ENCODE measurements around the gene FGD6.
"Not testable (repeated sequence)": the region's sequence is repeated elsewhere in the genome, so short reads cannot be mapped to it uniquely, and the experiment has no call there.

Gene FGD6

GRCh38 chr12:95173392-95174251, 43.6 kb downstream of the FGD6 start:
- no peak for DNase-seq

- no peak for DNase-seq
Measured at GRCh38 chr12:95169368-95169767, 47.9 kb downstream of the FGD6 start.

GRCh38 chr12:95168746-95169145, 48.5 kb downstream of the FGD6 start:
- no peak for DNase-seq

DNA sequence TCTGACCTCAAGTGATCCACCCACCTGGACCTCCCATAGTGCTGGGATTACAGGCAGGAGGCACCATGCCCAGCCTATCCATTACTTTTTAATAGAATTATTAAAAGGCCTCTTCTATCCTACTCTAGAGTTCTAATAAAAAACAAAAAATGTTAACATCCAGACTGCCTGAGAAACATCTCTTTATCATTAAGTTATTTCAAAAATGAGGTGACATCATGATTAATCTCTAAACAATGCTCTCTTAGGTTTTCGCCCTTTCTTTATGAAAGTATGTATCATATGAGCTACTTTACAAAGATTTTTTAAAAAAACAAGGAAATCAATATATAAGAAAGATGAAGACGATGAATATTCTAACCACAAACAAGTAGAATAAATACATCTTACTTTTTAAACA, 52.6 kb downstream of the FGD6 start:
- DNase-seq = no peak

GRCh38 chr12:95158919-95159318, 58.3 kb downstream of the FGD6 start:
- no peak for DNase-seq

DNA sequence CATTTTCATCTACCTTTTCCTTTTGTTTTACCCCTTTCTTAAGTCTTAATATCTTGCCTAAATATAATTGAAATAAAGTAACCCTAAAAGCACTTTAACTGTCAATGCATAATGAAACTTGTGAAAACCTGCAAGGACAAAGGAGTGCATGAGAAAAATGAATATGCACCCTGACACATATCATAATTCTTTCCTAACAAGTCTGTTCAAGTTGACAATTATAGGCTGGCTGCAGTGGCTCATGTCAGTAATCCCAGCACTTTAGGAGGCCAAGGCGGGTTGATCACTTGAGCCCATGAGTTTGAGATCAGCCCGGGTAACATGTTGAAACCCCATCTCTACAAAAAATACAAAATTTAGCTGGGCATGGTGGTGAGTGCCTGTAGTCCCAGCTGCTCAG, 65.4 kb downstream of the FGD6 start:
- no peak for DNase-seq

GRCh38 chr12:95151406-95151805, 65.9 kb downstream of the FGD6 start:
- no peak for DNase-seq

DNA sequence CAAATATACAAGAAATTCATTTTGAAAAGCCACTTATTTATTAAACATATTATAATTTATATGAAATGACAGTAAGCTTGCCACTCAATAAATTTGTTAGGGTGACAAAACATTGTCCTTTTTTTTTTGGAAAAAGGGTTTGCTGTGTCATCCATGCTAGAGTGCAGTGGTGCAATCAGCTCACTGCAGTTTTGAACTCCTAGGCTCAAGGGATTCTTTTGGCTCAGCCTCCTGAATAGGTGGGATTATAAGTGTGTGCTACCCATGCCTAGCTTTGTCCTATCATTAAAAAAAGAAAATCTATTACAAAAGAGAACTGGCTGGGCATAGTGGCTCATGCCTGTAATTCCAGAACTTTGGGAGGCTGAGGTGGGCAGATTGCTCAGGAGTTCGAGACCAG, 66.8 kb downstream of the FGD6 start:
- no peak for DNase-seq

DNA sequence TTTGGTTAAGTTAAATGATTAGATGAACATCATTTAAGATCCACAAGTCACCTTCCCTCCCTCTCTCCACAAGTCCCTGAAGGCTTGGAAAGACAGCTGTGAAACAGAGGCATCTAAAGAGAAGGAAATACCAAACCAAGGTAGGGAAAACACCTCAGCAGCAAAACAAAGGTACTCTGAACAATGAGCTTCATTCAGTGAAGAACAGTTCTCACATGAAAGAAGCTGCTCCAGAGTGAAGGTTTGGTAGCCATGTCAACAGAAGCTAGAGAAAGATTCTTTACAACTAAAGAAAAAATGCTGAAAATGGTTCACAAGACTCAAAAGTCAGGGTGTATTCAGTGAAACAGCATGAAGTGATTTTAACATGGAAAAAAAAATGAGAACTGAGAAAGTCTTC, 69.4 kb downstream of the FGD6 start:
- DNase-seq = no peak

DNA sequence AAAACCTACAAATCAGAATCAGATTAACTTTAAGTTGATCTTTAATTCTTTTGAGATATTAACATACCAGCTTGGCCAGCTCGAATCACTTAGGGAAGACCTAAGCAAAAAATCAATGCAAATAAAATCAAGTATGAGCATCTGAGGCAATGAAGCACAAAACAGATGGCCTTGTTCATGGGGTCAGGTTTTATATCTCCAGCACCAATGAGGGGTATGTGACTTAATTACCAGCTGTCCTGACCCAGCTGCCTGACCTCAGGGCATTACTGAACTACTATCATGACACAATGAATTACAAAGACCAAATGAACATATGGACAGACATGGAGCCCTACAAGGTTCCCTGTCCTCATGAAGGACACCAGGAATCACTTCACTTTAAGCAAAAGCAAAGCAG, 70.5 kb downstream of the FGD6 start:
- DNase-seq = no peak

GRCh38 chr12:95143621-95144205, 73.6 kb downstream of the FGD6 start:
- DNase-seq = no peak

DNA sequence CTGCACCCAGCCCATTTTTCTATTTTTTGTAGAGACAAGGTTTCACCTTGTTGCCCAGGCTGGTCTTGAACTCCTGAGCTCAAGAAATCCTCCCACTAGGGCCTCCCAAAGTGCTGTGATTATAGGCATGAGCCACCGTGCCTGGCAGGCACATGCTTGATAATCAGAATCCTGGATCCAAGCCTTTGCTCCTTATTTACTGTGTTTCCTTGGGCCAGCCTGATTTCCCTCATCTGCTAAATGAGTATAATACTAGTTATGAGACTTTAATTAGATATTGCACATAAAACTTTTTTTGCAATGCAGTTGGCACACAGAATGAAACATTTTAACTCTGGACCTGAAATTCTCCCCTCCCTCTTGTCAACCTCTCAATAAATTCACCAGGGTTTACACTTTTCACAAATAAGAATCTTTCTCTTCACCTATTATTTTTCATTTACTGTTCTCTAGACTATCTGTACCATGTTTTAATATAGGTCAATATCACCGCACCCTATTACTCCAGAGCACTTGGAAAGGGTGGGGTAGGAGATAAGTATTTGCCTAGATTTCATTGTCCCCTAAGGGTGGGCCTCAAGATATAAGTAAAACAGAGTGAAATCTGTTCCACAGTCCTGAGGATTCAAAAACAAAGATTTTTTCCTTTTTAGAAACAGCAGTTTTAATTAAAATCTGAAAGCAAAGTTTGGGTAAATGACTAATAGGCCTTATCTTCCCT, 74.7 kb downstream of the FGD6 start:
- no peak for DNase-seq

DNA sequence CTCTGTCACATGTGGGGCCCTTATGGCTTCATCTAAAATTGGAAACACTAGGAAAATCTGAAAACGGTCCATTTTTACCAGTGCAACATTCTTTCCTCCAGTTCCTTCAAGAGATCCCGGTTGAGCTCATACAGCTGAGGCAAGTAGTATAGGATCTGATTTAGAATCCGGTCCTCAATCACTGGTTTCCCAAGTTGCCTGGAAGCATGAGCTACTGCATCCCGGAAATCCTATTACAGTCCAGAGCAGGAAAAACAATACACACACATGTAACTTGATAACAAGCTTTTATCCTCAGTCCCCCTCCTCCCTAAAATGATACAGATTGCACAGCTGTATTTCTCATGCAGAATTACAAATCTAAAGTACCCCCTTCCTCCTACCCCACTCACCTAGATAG, 76.0 kb downstream of the FGD6 start:
- no peak for DNase-seq

GRCh38 chr12:95138031-95138430, 79.2 kb downstream of the FGD6 start:
- DNase-seq = not testable (repeated sequence)

GRCh38 chr12:95136598-95136997, 80.7 kb downstream of the FGD6 start:
- DNase-seq = no peak

DNA sequence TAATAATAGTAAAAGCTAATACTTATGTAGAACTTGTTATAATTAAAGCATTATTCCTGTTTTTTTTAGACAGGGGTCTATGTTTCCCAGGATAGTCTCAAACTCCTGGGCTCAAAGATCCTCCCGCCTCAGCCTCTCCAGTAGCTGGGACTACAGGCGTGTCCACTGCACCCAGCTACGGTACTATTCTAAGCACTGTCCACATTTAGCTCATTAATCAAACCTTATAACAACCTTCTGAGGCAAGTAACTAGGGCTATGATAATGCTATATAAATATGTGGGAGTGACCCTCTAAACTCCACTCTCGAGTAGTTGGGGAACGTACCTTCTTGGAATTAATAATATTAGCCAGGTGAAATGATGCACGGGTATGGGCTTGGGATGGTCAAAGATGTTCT, 83.2 kb downstream of the FGD6 start:
- DNase-seq = no peak

- DNase-seq = no peak
Measured at GRCh38 chr12:95131589-95132340, 85.5 kb downstream of the FGD6 start.

DNA sequence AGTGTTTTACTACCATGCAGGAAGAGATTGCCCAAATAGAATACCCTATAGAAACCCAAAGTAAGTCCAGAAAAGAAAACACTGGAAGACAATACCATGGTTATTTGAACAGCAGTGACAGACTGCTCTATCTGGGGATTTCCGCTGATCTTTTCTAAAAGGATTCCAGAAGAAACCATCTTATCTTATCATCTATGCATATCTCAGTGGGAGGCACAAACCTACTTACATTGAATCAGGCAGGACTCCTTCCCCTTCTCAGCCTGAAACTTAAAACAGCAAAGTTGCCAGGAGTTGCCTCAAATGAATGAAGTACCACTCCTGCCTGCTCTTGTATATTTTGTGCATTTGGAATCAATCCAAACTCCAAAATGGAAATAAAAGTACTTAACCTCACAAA, 87.2 kb downstream of the FGD6 start:
- no peak for DNase-seq

DNA sequence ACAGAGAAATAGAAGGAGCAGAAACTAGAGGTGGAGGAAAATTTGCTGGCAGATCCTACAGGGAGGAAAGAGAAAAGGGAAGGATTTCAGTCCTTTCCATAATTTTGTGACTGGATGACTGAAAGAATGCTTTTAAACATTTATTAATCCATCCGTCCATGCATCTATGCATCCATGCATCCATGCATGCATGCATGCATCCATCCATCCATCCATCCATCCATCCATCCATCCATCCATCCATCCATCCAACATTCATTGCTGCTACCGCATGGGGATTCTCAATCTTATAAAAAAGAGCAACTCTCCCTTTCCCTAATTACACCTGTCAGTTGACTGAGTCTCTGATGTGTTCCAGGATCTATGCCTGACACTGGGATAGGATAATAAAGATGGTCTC, 88.2 kb downstream of the FGD6 start:
- DNase-seq = no peak

GRCh38 chr12:95126736-95127135, 90.5 kb downstream of the FGD6 start:
- no peak for DNase-seq

DNA sequence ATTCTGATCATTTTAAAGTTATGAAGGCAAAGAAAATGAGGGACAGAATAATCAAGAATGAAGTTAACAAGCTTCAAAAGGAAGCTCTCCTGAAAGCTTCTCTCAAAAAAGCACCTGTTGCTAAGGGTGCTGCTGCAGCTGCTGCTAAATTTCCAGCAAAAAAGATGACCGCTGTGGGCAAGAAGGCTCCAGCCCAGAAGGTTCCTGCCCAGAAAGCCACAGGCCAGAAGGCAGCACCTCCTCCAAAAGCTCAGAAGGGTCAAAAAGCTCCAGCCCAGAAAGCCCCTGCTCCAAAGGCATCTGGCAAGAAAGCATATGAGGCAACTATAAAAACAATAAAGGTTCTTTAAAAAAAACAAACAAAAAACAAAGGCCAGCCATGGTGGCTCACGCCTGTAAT, 91.2 kb downstream of the FGD6 start:
- DNase-seq = no peak

DNA sequence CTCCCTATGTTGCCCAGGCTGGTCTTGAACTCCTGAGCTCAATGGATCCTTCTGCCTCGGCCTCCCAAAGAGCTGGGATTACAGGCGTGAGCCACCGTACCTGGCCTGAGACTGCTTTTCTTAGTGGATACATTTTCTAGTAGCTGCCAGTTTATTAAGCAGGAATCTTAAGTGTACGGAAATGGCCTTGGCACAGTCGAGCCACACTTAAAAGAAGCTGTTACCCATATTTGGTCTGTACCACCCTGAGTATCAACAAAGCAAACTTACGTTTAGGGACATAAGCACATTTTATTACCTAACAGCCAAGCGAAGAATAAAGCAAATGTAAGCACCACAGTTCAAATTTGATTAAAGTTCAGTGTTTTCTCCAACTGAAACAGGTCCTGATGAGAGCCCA, 93.2 kb downstream of the FGD6 start:
- no peak for DNase-seq

- no peak for DNase-seq
Measured at GRCh38 chr12:95118788-95119179, 98.5 kb downstream of the FGD6 start.
